ENCODE data around the gene HSPG2.
"Not testable (repeated sequence)": the region's sequence is repeated elsewhere in the genome, so short reads cannot be mapped to it uniquely, and the experiment has no call there.

Gene HSPG2

DNA sequence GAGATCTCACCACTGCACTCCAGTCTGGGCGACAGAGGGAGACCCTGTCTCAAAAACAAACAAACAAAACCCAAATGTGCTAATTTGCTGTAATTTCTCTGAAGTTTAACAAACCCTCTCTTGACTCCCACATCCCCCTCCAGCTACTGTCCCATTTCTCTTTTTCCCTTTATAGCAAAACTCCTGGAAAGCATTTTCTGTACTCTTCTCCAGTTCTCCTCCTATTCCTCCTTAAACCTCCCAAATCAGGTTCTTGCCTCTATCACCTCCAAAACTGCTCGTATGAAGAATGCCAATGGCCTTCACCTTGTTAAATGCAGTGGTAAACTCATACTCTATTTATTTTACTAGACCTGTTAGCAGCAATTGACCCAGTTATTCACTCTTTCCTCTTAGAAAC, 150.5 kb downstream of the HSPG2 start:
- no peaks in the 10 kb centered on the region for H3K36me3 ChIP-seq (ENCODE audit: control insufficient read depth in 5 of 5, insufficient read depth in 5 of 5, low read length in 5 of 5)
- H3K4me3 ChIP-seq (ENCODE audit: low read depth in 1 of 5, low read length in 5 of 5), result no peak overlapping the region
- H3K27me3 ChIP-seq (ENCODE audit: control insufficient read depth in 5 of 5, insufficient read depth in 4 of 5, low read length in 5 of 5), result no peaks in the 10 kb centered on the region
- no peak overlapping the region for H3K27ac ChIP-seq (ENCODE audit: low read depth, low read length)
- peaks cover 2 to 18% (median 11%) of the 10 kb centered on the region in 5 donors for H3K4me1 ChIP-seq (ENCODE audit: control insufficient read depth in 5 of 5, insufficient read depth in 5 of 5, low read length in 5 of 5)
- no peak overlapping the region for H3K9ac ChIP-seq (ENCODE audit: low read length in 5 of 5)
- no peaks in the 10 kb centered on the region for H3K9me3 ChIP-seq (ENCODE audit: control insufficient read depth in 5 of 5, low read length in 5 of 5)

DNA sequence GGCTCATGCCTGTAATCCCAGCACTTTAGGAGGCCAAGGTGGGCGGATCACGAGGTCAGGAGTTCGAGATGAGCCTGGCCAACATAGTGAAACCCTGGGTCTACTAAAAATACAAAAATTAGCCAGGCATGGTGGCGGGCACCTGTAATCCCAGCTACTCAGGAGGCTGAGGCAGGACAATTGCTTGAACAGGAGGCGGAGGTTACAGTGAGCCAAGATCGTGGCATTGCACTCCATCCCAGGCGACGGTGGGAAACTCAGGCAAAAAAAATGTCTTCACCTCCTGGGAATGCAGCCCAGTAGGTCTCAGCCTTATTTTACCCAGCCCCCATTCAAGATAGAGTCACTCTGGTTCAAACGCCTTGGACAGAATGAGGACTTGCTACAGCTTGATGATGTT, 151.3 kb downstream of the HSPG2 start:
- not testable (repeated sequence) for H3K36me3 ChIP-seq (ENCODE audit: control insufficient read depth in 5 of 5, insufficient read depth in 5 of 5, low read length in 5 of 5); H3K27me3 ChIP-seq (ENCODE audit: control insufficient read depth in 5 of 5, insufficient read depth in 4 of 5, low read length in 5 of 5); H3K27ac ChIP-seq (ENCODE audit: low read depth, low read length); H3K4me3 ChIP-seq (ENCODE audit: low read depth in 1 of 5, low read length in 5 of 5); H3K9me3 ChIP-seq (ENCODE audit: control insufficient read depth in 5 of 5, low read length in 5 of 5); H3K9ac ChIP-seq (ENCODE audit: low read length in 5 of 5)
- H3K4me1 ChIP-seq (ENCODE audit: control insufficient read depth in 5 of 5, insufficient read depth in 5 of 5, low read length in 5 of 5), result peaks cover 2 to 23% (median 16%) of the 10 kb centered on the region in 5 donors

DNA sequence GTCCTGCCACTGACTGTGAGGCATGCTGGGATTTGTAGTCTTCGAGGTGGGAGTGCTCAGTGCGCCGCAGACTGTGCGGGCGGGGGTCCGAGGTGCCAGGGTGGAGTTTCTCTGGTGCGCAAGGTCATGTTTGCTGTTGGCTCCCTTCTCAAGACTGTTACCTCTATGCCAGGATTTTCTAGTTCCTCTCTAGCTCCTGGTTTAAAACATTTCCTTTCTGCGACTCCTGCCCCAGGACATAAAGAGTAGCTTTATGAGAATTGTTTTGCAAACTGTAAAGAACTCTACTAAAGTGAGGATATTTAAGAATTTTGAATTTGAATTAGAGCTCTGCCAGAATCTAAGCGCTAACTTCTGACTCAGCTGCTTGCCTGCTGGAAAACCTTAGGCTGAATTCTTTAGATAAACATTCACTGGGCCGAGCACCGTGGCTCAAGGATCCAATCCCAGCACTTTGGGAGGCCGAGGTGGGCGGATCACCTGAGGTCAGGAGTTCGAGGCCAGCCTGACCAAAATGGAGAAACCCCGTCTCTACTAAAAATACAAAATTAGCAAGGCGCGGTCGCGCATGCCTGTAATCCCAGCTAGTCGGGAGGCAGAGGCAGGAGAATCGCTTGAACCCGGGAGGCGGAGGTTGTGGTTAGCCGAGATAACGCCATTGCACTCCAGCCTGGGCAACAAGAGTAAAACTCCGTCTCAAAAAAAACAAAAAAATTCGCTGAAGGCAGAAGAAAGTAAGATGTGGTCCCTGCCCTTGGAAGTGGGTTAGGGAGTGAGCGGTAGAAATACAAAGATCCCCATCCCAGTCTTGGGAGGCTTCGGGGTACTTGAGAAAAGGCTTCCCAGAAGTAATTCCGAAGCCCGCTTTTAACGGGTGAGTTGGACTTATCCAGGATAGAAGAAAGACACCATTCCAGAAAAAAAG, 153.2 kb downstream of the HSPG2 start:
- no peaks in the 10 kb centered on the region for H3K36me3 ChIP-seq (ENCODE audit: control insufficient read depth in 5 of 5, insufficient read depth in 5 of 5, low read length in 5 of 5)
- peak overlapping the region; percentile 100 for H3K27ac ChIP-seq (ENCODE audit: low read depth, low read length)
- H3K27me3 ChIP-seq (ENCODE audit: control insufficient read depth in 5 of 5, insufficient read depth in 4 of 5, low read length in 5 of 5), result no peaks in the 10 kb centered on the region
- peaks cover 2 to 27% (median 23%) of the 10 kb centered on the region in 5 donors for H3K4me1 ChIP-seq (ENCODE audit: control insufficient read depth in 5 of 5, insufficient read depth in 5 of 5, low read length in 5 of 5)
- peak overlapping the region; percentile 99 to 100 (median 100) for H3K9ac ChIP-seq (ENCODE audit: low read length in 5 of 5)
- H3K9me3 ChIP-seq (ENCODE audit: control insufficient read depth in 5 of 5, low read length in 5 of 5), result no peaks in the 10 kb centered on the region
- peak overlapping the region; percentile 96 to 99 (median 98) for H3K4me3 ChIP-seq (ENCODE audit: low read depth in 1 of 5, low read length in 5 of 5)

DNA sequence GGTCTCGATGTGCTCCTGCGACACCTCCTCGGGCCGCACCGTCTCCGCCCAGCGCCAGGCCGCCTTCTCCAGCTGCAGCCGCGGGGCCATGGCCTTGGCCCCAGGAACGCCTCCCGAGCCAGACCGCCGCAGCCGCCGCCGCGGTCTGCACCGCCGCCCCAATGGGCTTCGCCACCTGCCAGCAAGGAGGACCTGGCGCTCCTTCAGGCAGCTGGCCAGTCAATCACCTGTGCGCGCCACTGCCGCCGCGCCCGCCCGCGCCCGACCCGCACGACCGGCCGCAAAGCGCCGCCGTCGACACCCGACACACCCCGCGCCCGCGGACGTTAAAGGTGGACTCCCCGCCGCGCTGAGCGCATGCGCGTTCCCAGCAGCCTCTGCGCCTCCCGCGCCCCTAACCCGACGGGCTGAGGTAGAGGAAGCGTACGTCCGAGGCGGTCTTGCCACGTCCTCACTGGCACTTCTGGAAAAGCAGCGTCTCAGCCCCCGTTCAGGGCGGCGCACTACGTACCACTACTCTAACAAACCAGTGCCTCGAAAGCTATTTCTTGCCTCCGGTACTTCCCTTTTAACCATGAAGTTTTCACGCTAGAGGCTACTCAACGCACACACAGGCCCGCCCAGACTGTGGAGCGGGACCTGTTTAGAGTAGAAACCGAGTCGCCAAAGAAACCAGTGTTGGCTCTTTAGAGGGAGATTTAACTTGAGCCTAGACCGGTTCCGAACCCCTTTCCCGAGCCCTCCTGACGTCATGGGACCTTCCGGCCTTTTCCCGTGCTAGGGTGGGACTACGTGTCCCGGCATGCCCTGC, 154.0 kb downstream of the HSPG2 start, which contains the start of gene USP48:
TSS of gene USP48 (minus strand) at position 282 of the 811 bp plus-strand sequence. CDS start at position 90, 192 bp downstream.
- H3K4me3 ChIP-seq (ENCODE audit: low read depth in 1 of 5, low read length in 5 of 5), result peak within 1 kb of the TSS; percentile 96 to 99 (median 98)
- peak within 1 kb of the TSS; percentile 99 to 100 (median 100) for H3K9ac ChIP-seq (ENCODE audit: low read length in 5 of 5)
- no peaks in the 10 kb centered on the region for H3K36me3 ChIP-seq (ENCODE audit: control insufficient read depth in 5 of 5, insufficient read depth in 5 of 5, low read length in 5 of 5)
- H3K27ac ChIP-seq (ENCODE audit: low read depth, low read length), result peak within 1 kb of the TSS; percentile 100
- H3K4me1 ChIP-seq (ENCODE audit: control insufficient read depth in 5 of 5, insufficient read depth in 5 of 5, low read length in 5 of 5), result peaks cover 2 to 27% (median 23%) of the 10 kb centered on the region in 5 donors
- H3K27me3 ChIP-seq (ENCODE audit: control insufficient read depth in 5 of 5, insufficient read depth in 4 of 5, low read length in 5 of 5), result no peaks in the 10 kb centered on the region
- H3K9me3 ChIP-seq (ENCODE audit: control insufficient read depth in 5 of 5, low read length in 5 of 5), result no peaks in the 10 kb centered on the region

DNA sequence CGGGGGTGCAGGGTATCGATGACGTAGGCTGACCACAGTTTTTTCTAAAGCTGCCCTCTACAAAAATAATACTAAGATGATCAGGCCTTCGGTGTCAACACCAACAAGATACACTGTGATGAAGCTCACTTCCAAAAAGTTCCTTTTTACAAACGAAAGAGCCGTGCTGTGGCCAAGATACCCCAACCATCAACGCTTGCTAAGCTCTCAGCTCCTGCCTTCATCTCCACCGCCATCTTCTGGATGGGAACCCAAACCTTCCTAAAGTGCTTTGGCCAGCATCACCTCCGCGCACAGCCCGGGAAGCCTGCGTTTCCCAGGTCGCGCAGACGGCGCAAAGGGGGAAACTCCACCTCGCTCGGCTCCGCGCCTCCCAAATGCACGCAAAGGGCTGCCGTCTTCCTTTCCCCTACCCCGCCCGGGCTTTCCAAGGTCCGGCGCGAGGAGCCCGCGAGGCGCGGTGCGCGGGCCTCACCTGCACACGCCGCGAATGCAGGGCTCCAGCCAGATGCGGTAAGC, 154.7 kb downstream of the HSPG2 start:
- Histone ChIP-seq H3K4me1 (ENCODE audit: control insufficient read depth in 5 of 5, insufficient read depth in 5 of 5, low read length in 5 of 5) (peaks cover 2 to 27% (median 23%) of the 10 kb centered on the region in 5 donors), H3K9me3 (ENCODE audit: control insufficient read depth in 5 of 5, low read length in 5 of 5) (no peaks in the 10 kb centered on the region), H3K4me3 (ENCODE audit: low read depth in 1 of 5, low read length in 5 of 5) (peak overlapping the region; percentile 80 to 99 (median 98)), H3K9ac (ENCODE audit: low read length in 5 of 5) (peak overlapping the region; percentile 82 to 100 (median 89)), H3K27ac (ENCODE audit: low read depth, low read length) (peak overlapping the region; percentile 100), H3K27me3 (ENCODE audit: control insufficient read depth in 5 of 5, insufficient read depth in 4 of 5, low read length in 5 of 5) (no peaks in the 10 kb centered on the region), H3K36me3 (ENCODE audit: control insufficient read depth in 5 of 5, insufficient read depth in 5 of 5, low read length in 5 of 5) (no peaks in the 10 kb centered on the region)

DNA sequence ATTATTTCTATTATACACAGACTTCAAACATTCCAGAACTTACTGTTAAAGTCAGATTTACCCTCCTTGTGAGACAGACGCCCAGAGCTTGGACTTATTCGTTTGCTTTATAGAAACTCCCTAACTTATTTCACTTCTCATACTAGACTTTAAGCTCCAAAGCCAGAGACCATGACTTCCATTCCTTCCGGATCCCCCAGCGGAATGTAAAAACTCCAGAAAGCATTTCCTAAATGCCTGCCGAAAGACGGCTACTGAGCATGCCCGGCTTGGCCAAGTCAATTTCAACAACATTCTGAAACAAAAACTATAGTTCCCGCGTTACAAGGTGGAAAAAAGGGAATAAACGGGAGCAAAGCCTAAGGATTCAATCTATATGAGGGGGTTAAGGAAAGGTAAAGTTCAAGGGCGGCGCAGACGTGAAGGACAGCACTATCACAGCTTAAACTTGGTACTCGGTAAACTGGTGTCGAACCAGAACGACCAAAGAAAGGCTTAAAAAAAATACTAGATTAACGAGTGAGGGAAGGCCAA, 155.2 kb downstream of the HSPG2 start:
- no peaks in the 10 kb centered on the region for H3K9me3 ChIP-seq (ENCODE audit: control insufficient read depth in 5 of 5, low read length in 5 of 5)
- H3K4me3 ChIP-seq (ENCODE audit: low read depth in 1 of 5, low read length in 5 of 5), result peak overlapping the region; percentile 80 to 99 (median 98)
- H3K36me3 ChIP-seq (ENCODE audit: control insufficient read depth in 5 of 5, insufficient read depth in 5 of 5, low read length in 5 of 5), result no peaks in the 10 kb centered on the region
- H3K27me3 ChIP-seq (ENCODE audit: control insufficient read depth in 5 of 5, insufficient read depth in 4 of 5, low read length in 5 of 5), result no peaks in the 10 kb centered on the region
- H3K4me1 ChIP-seq (ENCODE audit: control insufficient read depth in 5 of 5, insufficient read depth in 5 of 5, low read length in 5 of 5), result peaks cover 2 to 27% (median 23%) of the 10 kb centered on the region in 5 donors
- peak overlapping the region; percentile 82 to 100 (median 89) for H3K9ac ChIP-seq (ENCODE audit: low read length in 5 of 5)
- H3K27ac ChIP-seq (ENCODE audit: low read depth, low read length), result peak overlapping the region; percentile 100

DNA sequence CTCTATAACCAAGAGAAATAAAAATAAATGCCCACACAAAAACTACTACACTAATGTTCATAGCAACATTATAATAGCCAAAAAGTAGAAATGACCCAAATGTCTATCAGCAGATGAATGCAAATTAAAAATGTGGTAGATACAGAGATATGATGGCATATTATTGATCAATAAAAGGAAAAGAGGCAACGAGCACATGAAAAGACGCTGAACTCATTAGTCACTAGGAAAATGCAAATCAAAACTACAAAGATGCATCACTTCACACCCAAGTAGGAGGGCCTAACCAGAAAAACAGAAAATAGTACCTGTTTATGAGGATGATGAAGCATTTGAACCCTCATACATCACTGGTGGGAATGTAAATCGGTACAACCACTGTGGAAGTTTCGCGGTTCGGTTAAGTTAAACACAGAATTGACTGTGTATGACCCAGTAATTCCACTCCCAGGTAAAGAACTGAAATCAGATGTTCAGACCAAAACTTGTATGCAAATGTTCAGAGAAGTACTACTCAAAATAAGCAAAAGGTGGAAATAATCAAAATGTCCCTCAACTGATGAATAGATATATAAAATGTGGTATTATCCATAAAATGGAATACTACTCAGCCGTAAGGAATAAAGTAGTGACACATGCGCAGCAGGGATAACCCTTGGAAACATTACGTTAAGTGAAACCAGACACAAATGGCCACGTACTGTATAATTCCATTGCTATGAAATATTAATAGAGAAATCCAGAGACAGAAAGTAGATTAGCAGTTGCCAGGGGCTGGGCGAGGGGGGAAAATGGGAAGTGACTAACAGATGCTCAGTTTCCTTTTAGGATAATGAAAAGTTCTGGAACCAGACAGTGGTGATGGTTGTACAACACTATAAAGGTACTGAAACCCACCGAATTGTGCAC, 157.2 kb downstream of the HSPG2 start:
- Histone ChIP-seq H3K9ac (ENCODE audit: low read length in 5 of 5) (no peak overlapping the region), H3K4me1 (ENCODE audit: control insufficient read depth in 5 of 5, insufficient read depth in 5 of 5, low read length in 5 of 5) (peaks cover 2 to 27% (median 23%) of the 10 kb centered on the region in 5 donors), H3K36me3 (ENCODE audit: control insufficient read depth in 5 of 5, insufficient read depth in 5 of 5, low read length in 5 of 5) (no peaks in the 10 kb centered on the region), H3K27ac (ENCODE audit: low read depth, low read length) (peak overlapping the region; percentile 37), H3K27me3 (ENCODE audit: control insufficient read depth in 5 of 5, insufficient read depth in 4 of 5, low read length in 5 of 5) (no peaks in the 10 kb centered on the region), H3K4me3 (ENCODE audit: low read depth in 1 of 5, low read length in 5 of 5) (no peak overlapping the region), H3K9me3 (ENCODE audit: control insufficient read depth in 5 of 5, low read length in 5 of 5) (no peaks in the 10 kb centered on the region)

DNA sequence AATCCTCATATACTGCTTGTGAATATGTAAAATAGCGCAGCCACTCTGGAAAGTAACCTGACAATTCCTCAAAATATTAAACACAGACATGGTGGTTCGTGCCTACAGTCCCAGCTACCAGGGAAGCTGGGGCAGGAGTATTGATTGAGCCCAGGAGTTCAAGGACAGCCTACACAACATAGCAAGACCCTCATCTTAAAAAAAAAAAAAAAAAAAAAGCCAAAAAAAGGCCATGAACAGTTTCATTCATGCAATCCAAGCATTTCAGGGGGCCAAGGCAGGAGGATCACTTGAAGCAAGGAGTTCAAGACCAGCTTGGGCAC, 158.7 kb downstream of the HSPG2 start:
- H3K4me1 ChIP-seq (ENCODE audit: control insufficient read depth in 5 of 5, insufficient read depth in 5 of 5, low read length in 5 of 5), result peaks cover under 1 to 27% (median 21%) of the 10 kb centered on the region in 5 donors
- no peak overlapping the region for H3K27ac ChIP-seq (ENCODE audit: low read depth, low read length)

DNA sequence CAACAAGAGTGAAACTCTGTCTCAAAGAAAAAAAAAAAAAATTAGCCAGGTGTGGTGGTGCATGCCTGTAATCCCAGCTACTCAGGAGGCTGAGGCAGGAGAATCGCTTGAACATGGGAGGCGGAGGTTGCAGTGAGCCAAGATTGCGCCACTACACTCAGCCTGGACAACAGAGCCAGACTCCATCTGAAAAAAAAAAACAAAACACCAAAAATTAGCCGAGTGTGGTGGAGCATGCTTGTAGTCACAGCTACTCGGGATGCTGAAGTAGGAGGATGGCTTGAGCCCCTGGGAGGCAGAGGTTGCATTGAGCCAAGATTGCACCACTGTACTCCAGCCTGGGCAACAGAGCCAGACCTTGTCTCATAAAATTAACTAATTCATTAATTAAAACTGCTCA, 160.2 kb downstream of the HSPG2 start:
- H3K27me3 ChIP-seq (ENCODE audit: control insufficient read depth in 5 of 5, insufficient read depth in 4 of 5, low read length in 5 of 5); H3K27ac ChIP-seq (ENCODE audit: low read depth, low read length); H3K9me3 ChIP-seq (ENCODE audit: control insufficient read depth in 5 of 5, low read length in 5 of 5); H3K4me3 ChIP-seq (ENCODE audit: low read depth in 1 of 5, low read length in 5 of 5); H3K9ac ChIP-seq (ENCODE audit: low read length in 5 of 5); H3K36me3 ChIP-seq (ENCODE audit: control insufficient read depth in 5 of 5, insufficient read depth in 5 of 5, low read length in 5 of 5): not testable (repeated sequence)
- peaks cover 0 to 23% (median 16%) of the 10 kb centered on the region in 5 donors for H3K4me1 ChIP-seq (ENCODE audit: control insufficient read depth in 5 of 5, insufficient read depth in 5 of 5, low read length in 5 of 5)

More for the DNA sequence above, 158.7 kb downstream of the HSPG2 start:
- Histone ChIP-seq H3K9ac (ENCODE audit: low read length in 5 of 5) (no peak overlapping the region), H3K9me3 (ENCODE audit: control insufficient read depth in 5 of 5, low read length in 5 of 5) (no peaks in the 10 kb centered on the region), H3K4me3 (ENCODE audit: low read depth in 1 of 5, low read length in 5 of 5) (no peak overlapping the region), H3K27me3 (ENCODE audit: control insufficient read depth in 5 of 5, insufficient read depth in 4 of 5, low read length in 5 of 5) (no peaks in the 10 kb centered on the region), H3K36me3 (ENCODE audit: control insufficient read depth in 5 of 5, insufficient read depth in 5 of 5, low read length in 5 of 5) (no peaks in the 10 kb centered on the region)
